Endothelial cell (in vitro differentiated cells): ENCODE data around the gene TLCD3B. TPM values are rescaled to one million over a fixed set of nuclear protein-coding genes. Genes with fewer than 3 reads are reported as not detected.
"Not testable (repeated sequence)": the region's sequence is repeated elsewhere in the genome, so short reads cannot be mapped to it uniquely, and the experiment has no call there.

Experiments
- DNase-seq: peaks from one replicate; pipeline ENCODE4 v3.0.0; 2021; ENCODE audit warnings: low spot score
- H3K27ac Mint-ChIP-seq: one replicate; pipeline ENCODE4 v1.8.0; 2021; ENCODE audit warnings: mixed read lengths, inconsistent platforms; ENCODE audit not compliant: unreplicated experiment
- H3K27me3 Mint-ChIP-seq: one replicate; pipeline ENCODE4 v1.8.0; 2021; ENCODE audit warnings: mild to moderate bottlenecking, moderate library complexity, mixed read lengths, inconsistent platforms; ENCODE audit not compliant: unreplicated experiment
- H3K36me3 Mint-ChIP-seq: one replicate; pipeline ENCODE4 v1.8.0; 2021; ENCODE audit warnings: mild to moderate bottlenecking, low read depth, mixed read lengths, inconsistent platforms; ENCODE audit not compliant: unreplicated experiment
- H3K4me1 Mint-ChIP-seq: one replicate; pipeline ENCODE4 v1.8.0; 2021; ENCODE audit warnings: mild to moderate bottlenecking, mixed read lengths, inconsistent platforms; ENCODE audit not compliant: unreplicated experiment
- H3K4me3 Mint-ChIP-seq: one replicate; pipeline ENCODE4 v1.8.0; 2021; ENCODE audit warnings: mild to moderate bottlenecking, mixed read lengths, inconsistent platforms; ENCODE audit not compliant: unreplicated experiment
- H3K9me3 Mint-ChIP-seq: one replicate; pipeline ENCODE4 v1.8.0; 2021; ENCODE audit warnings: mixed read lengths, inconsistent platforms; ENCODE audit not compliant: unreplicated experiment
- total RNA-seq: library from RNA; stranded (reverse); fragmentation: NEBNext Ultra II Directional; extraction: Animal tissue kit (Norgen Biotek cat#: 25700); gene quantifications from one replicate; pipeline ENCODE4 v1.2.1, GENCODE V29; 2021; ENCODE audit not compliant: unreplicated experiment
- TF ChIP-seq, protein P1 (sequence below): fragments of 200-600 bp; sonication (generic); IDR thresholded peaks from one replicate; pipeline ENCODE4 v1.5.0; 2021; ENCODE audit warnings: antibody characterized with exemption; ENCODE audit not compliant: unreplicated experiment

Gene TLCD3B
- total RNA-seq, 1 donor from 2014 or later = 1.4 TPM

DNA sequence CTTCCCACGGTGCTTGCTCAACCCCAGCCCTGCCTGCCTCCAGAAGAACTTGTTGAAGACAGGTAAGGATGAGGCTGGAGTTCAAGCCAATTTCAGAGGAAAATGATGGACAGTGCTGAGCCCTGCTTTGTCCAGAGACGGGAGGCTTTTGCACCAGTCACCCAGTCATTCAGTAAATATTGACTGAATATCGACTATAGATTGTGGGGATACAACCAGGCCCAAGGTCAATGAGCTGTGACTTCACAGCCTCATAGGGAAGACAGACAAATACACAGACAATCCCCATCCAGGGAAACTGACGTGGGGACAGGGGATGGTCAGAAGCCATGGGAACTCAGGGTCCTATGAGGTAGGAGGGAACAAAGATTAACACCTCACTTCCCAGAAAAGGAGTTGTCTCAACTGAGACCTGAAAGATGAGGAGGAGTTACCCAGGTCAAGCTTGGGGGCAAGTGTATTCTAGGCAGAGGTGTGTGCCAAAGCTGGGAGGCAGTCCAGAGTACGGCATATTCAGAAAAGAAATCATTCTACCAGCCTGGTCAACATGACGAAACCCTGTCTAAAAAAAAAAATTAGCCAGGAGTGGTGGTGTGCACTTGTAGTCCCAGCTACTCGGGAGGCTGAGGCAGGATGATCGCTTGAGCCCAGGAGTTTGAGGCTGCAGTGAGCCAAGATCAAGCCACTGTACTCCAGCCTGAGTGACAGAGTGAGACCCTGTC lies 14.4 kb downstream of the TLCD3B start:
- Mint-ChIP-seq H3K4me3 (no peak overlapping the region), H3K36me3 (peaks cover 8% of the 10 kb centered on the region), H3K9me3 (no peaks in the 10 kb centered on the region), H3K27ac (no peak overlapping the region), H3K27me3 (peaks cover 15% of the 10 kb centered on the region), H3K4me1 (peaks cover 8% of the 10 kb centered on the region)
- TF ChIP-seq, protein P1, sequence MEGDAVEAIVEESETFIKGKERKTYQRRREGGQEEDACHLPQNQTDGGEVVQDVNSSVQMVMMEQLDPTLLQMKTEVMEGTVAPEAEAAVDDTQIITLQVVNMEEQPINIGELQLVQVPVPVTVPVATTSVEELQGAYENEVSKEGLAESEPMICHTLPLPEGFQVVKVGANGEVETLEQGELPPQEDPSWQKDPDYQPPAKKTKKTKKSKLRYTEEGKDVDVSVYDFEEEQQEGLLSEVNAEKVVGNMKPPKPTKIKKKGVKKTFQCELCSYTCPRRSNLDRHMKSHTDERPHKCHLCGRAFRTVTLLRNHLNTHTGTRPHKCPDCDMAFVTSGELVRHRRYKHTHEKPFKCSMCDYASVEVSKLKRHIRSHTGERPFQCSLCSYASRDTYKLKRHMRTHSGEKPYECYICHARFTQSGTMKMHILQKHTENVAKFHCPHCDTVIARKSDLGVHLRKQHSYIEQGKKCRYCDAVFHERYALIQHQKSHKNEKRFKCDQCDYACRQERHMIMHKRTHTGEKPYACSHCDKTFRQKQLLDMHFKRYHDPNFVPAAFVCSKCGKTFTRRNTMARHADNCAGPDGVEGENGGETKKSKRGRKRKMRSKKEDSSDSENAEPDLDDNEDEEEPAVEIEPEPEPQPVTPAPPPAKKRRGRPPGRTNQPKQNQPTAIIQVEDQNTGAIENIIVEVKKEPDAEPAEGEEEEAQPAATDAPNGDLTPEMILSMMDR = no peak
- DNase-seq = no peak

- H3K27me3 Mint-ChIP-seq = peaks cover 15% of the 10 kb centered on the region
- not testable (repeated sequence) for H3K4me3 Mint-ChIP-seq
Measured at GRCh38 chr16:30015450-30015849, 15.6 kb downstream of the TLCD3B start.

DNA sequence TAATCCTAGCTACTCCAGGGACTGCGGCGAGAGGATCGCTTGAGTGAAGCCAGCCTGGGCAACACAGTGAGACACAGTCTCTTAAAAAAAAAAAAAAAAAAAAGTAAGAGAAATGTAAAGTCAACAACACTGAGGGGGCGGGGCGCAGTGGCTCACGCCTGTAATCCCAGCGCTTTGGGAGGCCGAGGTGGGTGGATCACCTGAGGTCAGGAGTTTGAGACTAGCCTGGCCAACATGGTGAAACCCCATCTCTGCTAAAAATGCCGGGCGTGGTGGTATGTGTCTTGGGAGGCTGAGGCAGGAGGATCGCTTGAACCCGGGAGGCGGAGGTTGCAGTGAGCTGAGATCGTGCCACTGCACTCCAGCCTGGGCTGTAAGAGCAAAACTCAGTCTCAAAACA lies 18.5 kb downstream of the TLCD3B start:
- not testable (repeated sequence) for DNase-seq, H3K4me3 Mint-ChIP-seq, H3K36me3 Mint-ChIP-seq, H3K9me3 Mint-ChIP-seq, H3K4me1 Mint-ChIP-seq, H3K27ac Mint-ChIP-seq
- peaks cover 22% of the 10 kb centered on the region for H3K27me3 Mint-ChIP-seq

More at GRCh38 chr16:30015450-30015849, 15.6 kb downstream of the TLCD3B start:
- H3K4me1 Mint-ChIP-seq, H3K27ac Mint-ChIP-seq, DNase-seq, H3K36me3 Mint-ChIP-seq, H3K9me3 Mint-ChIP-seq: not testable (repeated sequence)

DNA sequence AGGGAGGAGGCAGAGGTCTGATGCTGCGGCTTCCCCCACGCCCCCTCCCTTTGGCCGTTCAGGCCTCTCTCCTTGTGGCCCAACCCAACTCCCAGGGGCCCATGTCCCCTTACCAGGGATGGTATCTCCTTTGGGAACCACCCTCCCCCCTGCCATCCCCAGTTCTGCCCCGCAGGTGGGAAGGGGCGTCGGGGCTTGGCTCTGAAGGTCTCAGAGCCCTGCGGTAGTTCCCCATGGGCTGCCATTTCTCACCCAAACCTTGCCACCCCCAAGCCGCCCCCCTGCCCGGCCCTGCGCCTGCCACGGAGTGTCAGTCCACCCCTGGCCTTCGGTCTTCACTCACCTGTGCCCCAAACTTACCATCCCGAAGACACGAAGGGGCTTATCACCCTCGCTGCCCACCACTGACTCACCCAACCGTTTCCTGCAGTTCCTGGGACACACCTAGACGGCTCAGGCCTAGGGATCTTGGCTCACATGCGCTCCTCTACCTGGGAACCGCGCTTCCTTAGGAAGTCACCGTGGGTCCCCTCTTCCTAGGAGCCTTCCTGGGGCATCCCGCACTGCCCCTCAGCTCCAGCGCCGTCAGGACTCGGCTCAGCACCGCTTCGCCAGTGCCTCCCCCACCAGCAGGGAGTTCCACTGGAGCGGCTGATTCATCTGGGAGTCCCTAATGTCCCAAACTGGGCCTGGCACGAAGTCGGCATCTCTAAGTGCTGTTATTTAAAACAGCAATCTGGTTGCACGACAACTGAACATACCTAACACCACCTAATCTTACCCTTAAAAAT lies 19.2 kb downstream of the TLCD3B start:
- H3K36me3 Mint-ChIP-seq = peaks cover 4% of the 10 kb centered on the region
- H3K9me3 Mint-ChIP-seq = no peaks in the 10 kb centered on the region
- H3K4me3 Mint-ChIP-seq = peak overlapping the region; percentile 92
- H3K27ac Mint-ChIP-seq = peak overlapping the region; percentile 74
- TF ChIP-seq, protein P1 = no peak
- H3K27me3 Mint-ChIP-seq = peaks cover 20% of the 10 kb centered on the region
- H3K4me1 Mint-ChIP-seq = peaks cover 10% of the 10 kb centered on the region
- peak; percentile 9 for DNase-seq

DNA sequence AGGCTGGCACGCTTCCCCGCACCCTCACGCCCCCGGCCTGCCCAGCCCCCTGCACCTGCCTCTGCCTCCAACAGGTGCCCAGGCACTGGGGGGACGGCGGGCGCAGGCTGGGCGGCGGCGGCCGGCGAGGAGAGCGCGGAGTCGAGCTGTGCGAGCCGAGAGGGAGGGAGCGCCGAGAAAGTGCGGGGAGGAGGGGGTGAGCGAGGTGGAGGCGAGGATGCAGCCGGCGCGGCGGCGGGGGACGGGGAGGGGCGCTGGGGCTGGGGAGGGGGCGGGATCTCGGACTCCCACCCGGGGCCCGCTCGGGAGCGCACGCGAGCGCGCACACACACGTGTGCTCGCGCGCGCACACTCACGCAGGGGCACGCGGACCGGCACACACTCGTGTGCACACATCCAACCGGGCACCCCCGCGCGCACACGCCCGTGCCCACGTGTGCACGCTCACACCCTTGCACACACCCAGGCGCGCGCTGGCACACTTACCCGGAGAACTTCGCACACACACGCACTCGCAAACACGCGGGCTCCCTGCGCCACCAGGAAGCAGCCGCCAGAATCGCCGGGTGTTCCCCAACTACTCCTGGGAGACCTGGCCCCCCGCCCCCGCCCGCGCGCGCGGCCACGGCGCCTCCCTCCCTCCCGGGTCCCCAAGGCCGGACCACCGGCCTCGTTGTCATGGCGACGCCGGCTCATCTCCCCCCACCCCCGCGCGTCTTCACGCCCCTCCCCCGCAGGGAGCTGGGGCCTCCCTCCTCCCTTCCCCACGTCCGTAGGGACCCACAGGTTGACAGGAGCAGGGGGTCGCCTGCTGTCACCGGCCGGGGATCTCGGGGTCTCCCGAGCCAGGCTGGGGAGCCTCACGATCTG lies 20.0 kb downstream of the TLCD3B start, which contains the start of gene DOC2A:
DOC2A (minus strand) TSS at position 184 of the 870 bp plus-strand sequence. CDS start 805 bp downstream, outside the sequence.
- Mint-ChIP-seq H3K9me3 (no peaks in the 10 kb centered on the region), H3K36me3 (peaks cover 4% of the 10 kb centered on the region), H3K27me3 (peaks cover 23% of the 10 kb centered on the region), H3K4me3 (peak within 1 kb of the TSS; percentile 92), H3K4me1 (peaks cover 10% of the 10 kb centered on the region), H3K27ac (no peak within 1 kb of the TSS)
- peak; percentile 18 for DNase-seq
- TF ChIP-seq, protein P1 = no peak
